HCT116 (cell line): Measurements from ENCODE around the gene SLC6A6. TPM values are rescaled to one million over a fixed set of nuclear protein-coding genes. Genes with fewer than 3 reads are reported as not detected.

Experiments used
- ATAC-seq: fragments of 200-7000 bp; cut with Tn5 transposase; 2 replicates; pipeline ENCODE4 v1.9.1; 2020; ENCODE audit warnings: mild to moderate bottlenecking, moderate library complexity
- BruUV-seq: library from RNA; stranded (reverse); fragments of 400-500 nt; replicated peaks from 2 replicates; lab custom pipeline; 2021; lab: Mats Ljungman, UMichigan
- CTCF ChIA-PET: fragments of 300-600 bp; sonication (Branson Sonifier 250); formaldehyde crosslinking; loops from one replicate; lab custom pipeline; 2021; ENCODE audit warnings: antibody characterized with exemption; lab: Charles Lee
- POLR2A ChIA-PET: fragments of 300-600, 350-600 bp; sonication (Branson Sonifier 250); formaldehyde crosslinking; loops from one replicate; lab custom pipeline; 2021; ENCODE audit warnings: antibody characterized with exemption; lab: Charles Lee
- RAD21 ChIA-PET, 2 experiments: fragments of 300-600 bp; sonication (Branson Sonifier 250); formaldehyde crosslinking; loops; one replicate each; lab custom pipeline; 2023; ENCODE audit warnings: low total read pairs in 2 of 2; ENCODE audit not compliant: uncharacterized antibody in 2 of 2, unreplicated experiment in 2 of 2, low non-redundant PET in 1 of 2; lab: Charles Lee
- DNase-seq: peaks from one replicate; pipeline ENCODE4 v3.0.0-alpha.2; 2010; ENCODE audit warnings: low read depth, low spot score
- H2AFZ ChIP-seq: fragments of 200-600 bp; shearing (Covaris generic), sonication (generic); 2 replicates; pipeline ENCODE4 v1.6.1; 2017; ENCODE audit warnings: low read depth, mixed run types, mixed read lengths, antibody characterized with exemption, low read length; ENCODE audit not compliant: poor library complexity, severe bottlenecking
- H3K27ac ChIP-seq: 2 replicates; pipeline ENCODE4 v1.5.1; 2012; ENCODE audit warnings: low read depth, low read length
- H3K27me3 ChIP-seq: fragments of 200-600 bp; sonication (generic); 2 replicates; pipeline ENCODE4 v1.6.1; 2016; ENCODE audit warnings: mixed run types, low read length, mixed read lengths; ENCODE audit not compliant: insufficient read depth
- H3K36me3 ChIP-seq, 2 experiments: fragments of 200-500 bp in 1 of 2; fragments of 200-600 bp in 1 of 2; sonication (Bioruptor generic) in 1 of 2; sonication (generic) in 1 of 2; 2 replicates each; pipeline versions ENCODE4 v1.5.1 to v1.6.1; 2014 to 2016; ENCODE audit warnings: low read length in 2 of 2, inconsistent platforms in 1 of 2, mixed read lengths in 1 of 2, mixed run types in 1 of 2; ENCODE audit not compliant: insufficient read depth in 2 of 2, control insufficient read depth in 1 of 2
- H3K4me1 ChIP-seq, 2 experiments: fragments of 200-600 bp in 1 of 2; sonication (generic) in 1 of 2; 2 replicates each; pipeline versions ENCODE4 v1.5.1 to v1.6.1; 2012 to 2017; ENCODE audit warnings: low read length in 2 of 2, inconsistent platforms in 1 of 2, mild to moderate bottlenecking in 1 of 2, mixed read lengths in 1 of 2, mixed run types in 1 of 2, moderate library complexity in 1 of 2; ENCODE audit not compliant: insufficient read depth in 2 of 2, control insufficient read depth in 1 of 2
- H3K4me2 ChIP-seq: fragments of 200-600 bp; sonication (generic); 2 replicates; pipeline ENCODE4 v1.6.1; 2017; ENCODE audit warnings: mixed run types, low read length, mixed read lengths
- H3K4me3 ChIP-seq, 2 experiments: fragments of 200-600 bp in 1 of 2; sonication (generic) in 1 of 2; replicated peaks in 1 of 2; 2 replicates each; pipeline ENCODE4 v1.5.1; 2011 to 2016; ENCODE audit warnings: low read length in 2 of 2, control low read depth in 1 of 2, low read depth in 1 of 2, mild to moderate bottlenecking in 1 of 2, mixed read lengths in 1 of 2, mixed run types in 1 of 2
- H3K79me2 ChIP-seq: fragments of 200-600 bp; sonication (generic); 2 replicates; pipeline ENCODE4 v1.6.1; 2017; ENCODE audit warnings: mild to moderate bottlenecking, mixed run types, low read length, moderate library complexity, mixed read lengths; ENCODE audit not compliant: insufficient read depth
- H3K9ac ChIP-seq: fragments of 200-600 bp; sonication (generic); 2 replicates; pipeline ENCODE4 v1.6.1; 2016; ENCODE audit warnings: low read length, mixed read lengths
- H3K9me2 ChIP-seq: fragments of 200-600 bp; sonication (generic), shearing (Covaris generic); 2 replicates; pipeline ENCODE4 v1.6.1; 2017; ENCODE audit warnings: mixed run types, mild to moderate bottlenecking, moderate library complexity; ENCODE audit not compliant: insufficient read depth
- H3K9me3 ChIP-seq, 2 experiments: fragments of 200-500 bp in 1 of 2; fragments of 200-600 bp in 1 of 2; sonication (Bioruptor generic) in 1 of 2; sonication (generic) in 1 of 2; 2 replicates each; pipeline ENCODE4 v1.6.1; 2014 to 2017; ENCODE audit warnings: low read length in 2 of 2, mixed read lengths in 2 of 2, inconsistent platforms in 1 of 2, low read depth in 1 of 2, mild to moderate bottlenecking in 1 of 2, mixed run types in 1 of 2, moderate library complexity in 1 of 2; ENCODE audit not compliant: control insufficient read depth in 1 of 2, insufficient read depth in 1 of 2
- H4K20me1 ChIP-seq: fragments of 200-600 bp; sonication (generic), shearing (Covaris generic); 2 replicates; pipeline ENCODE4 v1.6.1; 2017; ENCODE audit warnings: mixed run types, mild to moderate bottlenecking, moderate library complexity; ENCODE audit not compliant: insufficient read depth
- CBX3 ChIP-seq: IDR thresholded peaks from 2 replicates; pipeline ENCODE4 v1.6.1; 2012; ENCODE audit warnings: low read depth
- CEBPB ChIP-seq: IDR thresholded peaks from 2 replicates; pipeline ENCODE4 v1.6.1; 2012; ENCODE audit warnings: low read depth
- EZH2 ChIP-seq: fragments of 200-600 bp; sonication (generic); IDR thresholded peaks from 2 replicates; pipeline ENCODE4 v1.6.1; 2017; ENCODE audit warnings: antibody characterized with exemption, mixed run types
- FOSL1 ChIP-seq: IDR thresholded peaks from 2 replicates; pipeline ENCODE4 v1.6.1; 2012; ENCODE audit warnings: low read depth
- JUND ChIP-seq: IDR thresholded peaks from 2 replicates; pipeline ENCODE4 v1.6.1; 2012
- POLR2A ChIP-seq: IDR thresholded peaks from 2 replicates; pipeline ENCODE4 v1.7.0; 2011; ENCODE audit warnings: borderline replicate concordance; ENCODE audit not compliant: insufficient read depth, insufficient read length; ENCODE audit errors: extremely low read depth
- RAD21 ChIP-seq: IDR thresholded peaks from 2 replicates; pipeline ENCODE4 v1.6.1; 2012; ENCODE audit warnings: low read depth, mild to moderate bottlenecking
- SIN3A ChIP-seq: IDR thresholded peaks from 2 replicates; pipeline ENCODE4 v1.6.1; 2012; ENCODE audit warnings: low read depth
- SP1 ChIP-seq: IDR thresholded peaks from 2 replicates; pipeline ENCODE4 v1.6.1; 2012; ENCODE audit warnings: low read depth
- SRF ChIP-seq: IDR thresholded peaks from 2 replicates; pipeline ENCODE4 v1.6.1; 2012; ENCODE audit warnings: low read depth
- YY1 ChIP-seq: IDR thresholded peaks from 2 replicates; pipeline ENCODE4 v1.6.1; 2011; ENCODE audit warnings: low read length, low read depth, moderate library complexity, mild to moderate bottlenecking; ENCODE audit not compliant: insufficient replicate concordance; ENCODE audit errors: extremely low read depth
- ZFX ChIP-seq: fragments of 450-650 bp; IDR thresholded peaks from 2 replicates; pipeline ENCODE4 v1.6.1; 2017
- ZNF274 ChIP-seq: fragments of 200-500 bp; sonication (Bioruptor generic); IDR thresholded peaks from 2 replicates; pipeline ENCODE4 v1.6.1; 2014; ENCODE audit warnings: mild to moderate bottlenecking, low read depth, low read length, inconsistent platforms
- intact Hi-C: fragments of 100-400 bp; cut with micrococcal nuclease; formaldehyde crosslinking; loops from 2 replicates; pipeline ENCODE4 v1.10.0; 2022
- total RNA-seq: library from RNA; stranded (reverse); gene quantifications from one replicate; pipeline ENCODE4 v1.2.1, GENCODE V29; 2021; ENCODE audit not compliant: unreplicated experiment
- TF ChIP-seq, protein P1 (sequence below): IDR thresholded peaks from 2 replicates; pipeline ENCODE4 v1.6.1; 2012
- TF ChIP-seq, protein P2 (sequence below): IDR thresholded peaks from 2 replicates; pipeline ENCODE4 v1.6.1; 2012
- TF ChIP-seq, protein P3 (sequence below): IDR thresholded peaks from 2 replicates; pipeline ENCODE4 v1.6.1; 2011; ENCODE audit warnings: mild to moderate bottlenecking, low read length, moderate library complexity; ENCODE audit not compliant: insufficient replicate concordance; ENCODE audit errors: extremely low read depth

The SLC6A6 gene
- total RNA-seq, 1 experiment from 2014 or later: 36.3 TPM

DNA sequence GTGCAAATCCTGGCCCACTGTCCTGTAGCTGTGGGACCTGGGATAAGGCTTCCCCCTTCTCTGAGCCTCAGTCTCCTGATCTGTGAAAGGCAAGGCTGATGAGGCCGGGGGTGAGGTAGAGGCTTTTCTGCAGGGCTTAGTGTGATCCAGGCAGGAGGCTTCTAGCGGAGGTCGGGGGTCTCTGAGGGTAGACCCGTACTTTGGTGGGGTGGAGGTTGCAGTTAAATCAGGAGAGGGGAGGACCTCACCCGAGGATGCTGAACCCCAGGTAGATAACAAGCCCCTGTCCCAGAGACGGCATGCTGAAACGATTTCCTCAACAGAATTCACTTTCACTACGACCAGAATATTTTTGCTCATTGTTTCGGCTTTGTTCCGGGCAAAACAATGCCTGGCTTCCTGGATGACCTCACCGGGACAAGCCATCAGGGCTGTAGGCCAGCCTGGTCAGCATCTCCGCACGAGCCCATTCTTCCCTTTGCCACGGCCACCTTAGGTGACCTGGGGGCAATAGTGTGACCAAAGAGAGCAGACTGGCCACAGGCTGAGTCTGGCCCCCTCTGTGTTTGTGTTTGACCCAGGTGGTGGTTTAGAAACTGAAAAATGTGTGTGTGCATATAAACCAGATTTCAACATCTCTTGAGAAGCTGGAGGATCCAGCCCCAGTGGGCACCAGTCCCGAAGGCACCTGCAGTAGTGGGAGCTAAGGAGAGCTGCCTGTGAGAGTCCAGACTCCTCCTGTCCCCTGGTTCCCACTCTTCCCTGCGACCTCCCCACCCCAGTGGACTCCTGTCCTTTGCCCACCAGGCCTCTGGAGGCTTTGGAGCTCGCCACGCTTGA, 33.0 kb downstream of the SLC6A6 start:
- TF ChIP-seq, protein P1, sequence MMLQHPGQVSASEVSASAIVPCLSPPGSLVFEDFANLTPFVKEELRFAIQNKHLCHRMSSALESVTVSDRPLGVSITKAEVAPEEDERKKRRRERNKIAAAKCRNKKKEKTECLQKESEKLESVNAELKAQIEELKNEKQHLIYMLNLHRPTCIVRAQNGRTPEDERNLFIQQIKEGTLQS: no peak
- TF ChIP-seq SRF (no peak), CBX3 (no peak), POLR2A (no peak), EZH2 (no peak), CEBPB (no peak), JUND (no peak), RAD21 (no peak), FOSL1 (no peak), YY1 (no peak), ZFX (no peak), SIN3A (no peak), SP1 (no peak), ZNF274 (no peak)
- TF ChIP-seq, protein P2, sequence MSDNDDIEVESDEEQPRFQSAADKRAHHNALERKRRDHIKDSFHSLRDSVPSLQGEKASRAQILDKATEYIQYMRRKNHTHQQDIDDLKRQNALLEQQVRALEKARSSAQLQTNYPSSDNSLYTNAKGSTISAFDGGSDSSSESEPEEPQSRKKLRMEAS: no peak
- TF ChIP-seq, protein P3, sequence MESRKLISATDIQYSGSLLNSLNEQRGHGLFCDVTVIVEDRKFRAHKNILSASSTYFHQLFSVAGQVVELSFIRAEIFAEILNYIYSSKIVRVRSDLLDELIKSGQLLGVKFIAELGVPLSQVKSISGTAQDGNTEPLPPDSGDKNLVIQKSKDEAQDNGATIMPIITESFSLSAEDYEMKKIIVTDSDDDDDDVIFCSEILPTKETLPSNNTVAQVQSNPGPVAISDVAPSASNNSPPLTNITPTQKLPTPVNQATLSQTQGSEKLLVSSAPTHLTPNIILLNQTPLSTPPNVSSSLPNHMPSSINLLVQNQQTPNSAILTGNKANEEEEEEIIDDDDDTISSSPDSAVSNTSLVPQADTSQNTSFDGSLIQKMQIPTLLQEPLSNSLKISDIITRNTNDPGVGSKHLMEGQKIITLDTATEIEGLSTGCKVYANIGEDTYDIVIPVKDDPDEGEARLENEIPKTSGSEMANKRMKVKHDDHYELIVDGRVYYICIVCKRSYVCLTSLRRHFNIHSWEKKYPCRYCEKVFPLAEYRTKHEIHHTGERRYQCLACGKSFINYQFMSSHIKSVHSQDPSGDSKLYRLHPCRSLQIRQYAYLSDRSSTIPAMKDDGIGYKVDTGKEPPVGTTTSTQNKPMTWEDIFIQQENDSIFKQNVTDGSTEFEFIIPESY: no peak
- TF ChIP-seq, all 23 proteins: peak for 0
- H3K9me3 ChIP-seq: no peaks in the 10 kb centered on the region
- ChIA-PET RAD21 (interaction anchor here in 1 of 2 experiments (0.7 kb wide), 1 partner anchor 27 kb away, joined by 3 read pairs; no protein-coding TSS in a partner anchor), CTCF (no interaction called here), POLR2A (no interaction called here)
- no peak overlapping the region for H3K27ac ChIP-seq
- no TSS peak for BruUV-seq
- ATAC-seq (no peak), DNase-seq (no peak)
- no peak overlapping the region for H2AFZ ChIP-seq
- H3K36me3 ChIP-seq: no peaks in the 10 kb centered on the region
- H3K4me2 ChIP-seq: no peak overlapping the region
- intact Hi-C loops: no loop called here
- no peak overlapping the region for H3K9ac ChIP-seq
- H3K27me3 ChIP-seq: no peaks in the 10 kb centered on the region
- H3K4me1 ChIP-seq: peaks cover 57 to 73% of the 10 kb centered on the region in 2 experiments
- H3K9me2 ChIP-seq: no peaks in the 10 kb centered on the region
- peaks cover 87% of the 10 kb centered on the region for H3K79me2 ChIP-seq
- H3K4me3 ChIP-seq: no peak overlapping the region
- peaks cover 5% of the 10 kb centered on the region; the same call in 1 of the 2 replicates for H4K20me1 ChIP-seq
